ENCODE data around the gene MINAR2. TPM values are rescaled to one million over a fixed set of nuclear protein-coding genes. Genes with fewer than 3 reads are reported as not detected.

Gene MINAR2
- total and polyA plus RNA-seq, 9 of the 15 experiments (the other 6 are each of a cell fraction or from before 2014, with no cell fraction given), result not detected

DNA sequence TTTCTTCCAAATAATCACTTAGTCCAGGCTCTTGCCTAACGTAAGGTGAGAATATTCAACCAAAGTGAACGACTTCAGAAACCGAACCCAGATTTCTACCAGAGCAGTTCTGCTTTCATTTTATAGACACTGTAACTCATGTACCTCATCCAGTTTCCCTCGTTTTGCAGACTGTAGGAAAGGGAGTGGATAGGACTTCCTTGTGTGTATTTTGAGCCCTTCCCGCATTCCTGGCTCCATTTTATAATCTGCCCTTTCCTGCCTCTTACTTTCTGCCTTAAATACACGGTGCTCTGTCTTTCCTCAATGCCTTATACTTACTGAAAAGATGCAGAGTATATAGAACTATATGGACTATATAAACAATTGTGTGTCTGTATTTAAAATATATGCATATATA is 20.8 kb downstream of the MINAR2 start (continued):
- TF ChIP-seq RBM14 (IDR thresholded peaks at IDR 0.05; ENCODE audit: borderline replicate concordance, insufficient read depth, low read depth, low read length), result no peak
- no peak for TF ChIP-seq UBTF (IDR thresholded peaks at IDR 0.05; ENCODE audit: borderline replicate concordance in 1 of 2, low read depth in 2 of 2, low read length in 2 of 2)

- no peak overlapping the region for H3K4me3 ChIP-seq
- H2AFZ ChIP-seq (ENCODE audit: low read depth, low read length), result no peak overlapping the region
- POLR2A ChIA-PET, result no interaction called here
- FAIRE-seq (no peak), DNase-seq (ENCODE audit: extremely low read depth in 1 of 4, low spot score in 3 of 4) (no peak), ATAC-seq (no peak)
- intact Hi-C loops (cut with micrococcal nuclease) (loop anchor here (2.0 to 10.0 kb wide), 2 partner anchors 83 to 1645 kb away; no protein-coding TSS in a partner anchor), in situ Hi-C loops (cut with MboI) (loop anchor here (10.0 to 25.0 kb wide), 2 partner anchors 1545 to 1908 kb away; no protein-coding TSS in a partner anchor)
- H3K36me3 ChIP-seq (ENCODE audit: control insufficient read depth, insufficient read depth, low read length), result no peaks in the 10 kb centered on the region
- no peaks in the 10 kb centered on the region for H3K79me2 ChIP-seq (ENCODE audit: control insufficient read depth, insufficient read depth, low read length)
- no peaks in the 10 kb centered on the region for H3K27me3 ChIP-seq (ENCODE audit: control insufficient read depth in 2 of 2, insufficient read depth in 2 of 2, low read length in 2 of 2)
- no peak overlapping the region for H3K4me2 ChIP-seq (ENCODE audit: insufficient read depth, low read length)
- 0% methylated on average over 5 of the region's 5 CpGs for WGBS (ENCODE audit: insufficient coverage, low coverage, missing lambda C conversion rate)
- no peaks in the 10 kb centered on the region for H3K4me1 ChIP-seq (replicated peaks in 1 of 2; ENCODE audit: control insufficient read depth in 2 of 2, insufficient read depth in 2 of 2, low read length in 2 of 2)
- H3K9ac ChIP-seq (ENCODE audit: insufficient read depth in 1 of 2, low read depth in 2 of 2, low read length in 2 of 2), result no peak overlapping the region
- H4K20me1 ChIP-seq (replicated peaks; ENCODE audit: control insufficient read depth, insufficient read depth, low read length), result no peaks in the 10 kb centered on the region
- BruUV-seq (replicated peaks), result no TSS peak
- CTCF ChIA-PET (ENCODE audit: low intra/inter-chr PET ratio), result interaction anchor here (0.7 kb wide), 1 partner anchor 1646 kb away, joined by 3 read pairs; no protein-coding TSS in a partner anchor
- H3K27ac ChIP-seq (ENCODE audit: extremely low read depth, low read depth, low read length), result no peak overlapping the region
- no peaks in the 10 kb centered on the region for H3K9me3 ChIP-seq (replicated peaks; ENCODE audit: control insufficient read depth, insufficient read depth, low read depth, low read length)
- H3K9me1 ChIP-seq (ENCODE audit: control insufficient read depth, insufficient read depth, low read length), result no peaks in the 10 kb centered on the region
- TF ChIP-seq NFRKB (IDR thresholded peaks at IDR 0.05; ENCODE audit: low read depth), result no peak
- TF ChIP-seq ZC3H4 (CRISPR knock-in tag; IDR thresholded peaks at IDR 0.05; ENCODE audit: borderline replicate concordance), result no peak
- no peak for TF ChIP-seq ZFP91 (CRISPR knock-in tag; IDR thresholded peaks at IDR 0.05)
- TF ChIP-seq MLLT1 (IDR thresholded peaks at IDR 0.05), result no peak
- no peak for TF ChIP-seq FOSL1 (tag; conservative IDR thresholded peaks at IDR 0.05)
- TF ChIP-seq ZNF175 (CRISPR knock-in tag; IDR thresholded peaks at IDR 0.05; ENCODE audit: low read depth), result no peak
- TF ChIP-seq BRD4 (IDR thresholded peaks at IDR 0.05), result no peak
- TF ChIP-seq TAF7 (tag; IDR thresholded peaks at IDR 0.05), result no peak
- TF ChIP-seq, protein P1, sequence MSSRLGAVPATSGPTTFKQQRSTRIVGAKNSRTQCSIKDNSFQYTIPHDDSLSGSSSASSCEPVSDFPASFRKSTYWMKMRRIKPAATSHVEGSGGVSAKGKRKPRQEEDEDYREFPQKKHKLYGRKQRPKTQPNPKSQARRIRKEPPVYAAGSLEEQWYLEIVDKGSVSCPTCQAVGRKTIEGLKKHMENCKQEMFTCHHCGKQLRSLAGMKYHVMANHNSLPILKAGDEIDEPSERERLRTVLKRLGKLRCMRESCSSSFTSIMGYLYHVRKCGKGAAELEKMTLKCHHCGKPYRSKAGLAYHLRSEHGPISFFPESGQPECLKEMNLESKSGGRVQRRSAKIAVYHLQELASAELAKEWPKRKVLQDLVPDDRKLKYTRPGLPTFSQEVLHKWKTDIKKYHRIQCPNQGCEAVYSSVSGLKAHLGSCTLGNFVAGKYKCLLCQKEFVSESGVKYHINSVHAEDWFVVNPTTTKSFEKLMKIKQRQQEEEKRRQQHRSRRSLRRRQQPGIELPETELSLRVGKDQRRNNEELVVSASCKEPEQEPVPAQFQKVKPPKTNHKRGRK (tag; IDR thresholded peaks at IDR 0.05), result no peak
Measured at GRCh38 chr5:129770024-129770820, 22.3 kb downstream of the MINAR2 start.
